Measurements from ENCODE around the gene DND1.
"Not testable (repeated sequence)": the region's sequence is repeated elsewhere in the genome, so short reads cannot be mapped to it uniquely, and the experiment has no call there.

DND1 gene

DNA sequence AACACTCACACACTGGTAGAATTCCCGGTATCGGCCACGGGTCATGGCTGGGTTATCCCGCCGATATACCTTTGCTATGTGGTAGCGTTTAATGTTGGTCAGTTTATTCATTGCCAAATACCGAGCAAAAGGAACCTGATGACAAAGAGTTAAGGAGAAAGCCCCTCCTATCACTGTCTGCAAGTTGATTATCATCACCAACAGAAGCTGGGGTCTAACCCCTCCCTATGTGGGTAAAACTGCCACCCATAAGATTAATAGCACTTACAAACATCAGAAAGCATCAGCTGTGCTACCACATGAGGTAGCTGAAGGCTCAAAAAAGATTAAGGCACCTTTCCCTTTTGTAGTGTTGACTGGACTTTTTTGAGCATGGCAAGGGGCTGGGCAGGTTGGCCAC is 5.6 kb upstream of the DND1 start:
- no peak for DNase-seq (ENCODE audit: low read depth)
- no peak overlapping the region for H3K4me3 ChIP-seq (ENCODE audit: low read depth, low read length)
- TF ChIP-seq, protein P1, sequence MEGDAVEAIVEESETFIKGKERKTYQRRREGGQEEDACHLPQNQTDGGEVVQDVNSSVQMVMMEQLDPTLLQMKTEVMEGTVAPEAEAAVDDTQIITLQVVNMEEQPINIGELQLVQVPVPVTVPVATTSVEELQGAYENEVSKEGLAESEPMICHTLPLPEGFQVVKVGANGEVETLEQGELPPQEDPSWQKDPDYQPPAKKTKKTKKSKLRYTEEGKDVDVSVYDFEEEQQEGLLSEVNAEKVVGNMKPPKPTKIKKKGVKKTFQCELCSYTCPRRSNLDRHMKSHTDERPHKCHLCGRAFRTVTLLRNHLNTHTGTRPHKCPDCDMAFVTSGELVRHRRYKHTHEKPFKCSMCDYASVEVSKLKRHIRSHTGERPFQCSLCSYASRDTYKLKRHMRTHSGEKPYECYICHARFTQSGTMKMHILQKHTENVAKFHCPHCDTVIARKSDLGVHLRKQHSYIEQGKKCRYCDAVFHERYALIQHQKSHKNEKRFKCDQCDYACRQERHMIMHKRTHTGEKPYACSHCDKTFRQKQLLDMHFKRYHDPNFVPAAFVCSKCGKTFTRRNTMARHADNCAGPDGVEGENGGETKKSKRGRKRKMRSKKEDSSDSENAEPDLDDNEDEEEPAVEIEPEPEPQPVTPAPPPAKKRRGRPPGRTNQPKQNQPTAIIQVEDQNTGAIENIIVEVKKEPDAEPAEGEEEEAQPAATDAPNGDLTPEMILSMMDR (IDR thresholded peaks at IDR 0.05; ENCODE audit: low read depth, low read length, missing control alignments): no peak

GRCh38 chr5:140677947-140678346 is 4.6 kb upstream of the DND1 start:
- TF ChIP-seq, protein P1 (IDR thresholded peaks at IDR 0.05; ENCODE audit: low read depth, low read length, missing control alignments): no peak
- no peak for DNase-seq (ENCODE audit: low read depth)
- no peak overlapping the region for H3K4me3 ChIP-seq (ENCODE audit: low read depth, low read length)

GRCh38 chr5:140674629-140675028 is 1.3 kb upstream of the DND1 start:
- TF ChIP-seq, protein P1 (IDR thresholded peaks at IDR 0.05; ENCODE audit: low read depth, low read length, missing control alignments): no peak
- no peak overlapping the region for H3K4me3 ChIP-seq (ENCODE audit: low read depth, low read length)
- no peak for DNase-seq (ENCODE audit: low read depth)

- TF ChIP-seq, protein P1 (IDR thresholded peaks at IDR 0.05; ENCODE audit: low read depth, low read length, missing control alignments): no peak
- no peak for DNase-seq (ENCODE audit: low read depth)
Observed at GRCh38 chr5:140674211-140674610, 835 bp upstream of the DND1 start.

GRCh38 chr5:140672455-140673186 is 755 bp downstream of the DND1 start:
- no peak overlapping the region for H3K4me3 ChIP-seq (ENCODE audit: low read depth, low read length)
- TF ChIP-seq, protein P1 (IDR thresholded peaks at IDR 0.05; ENCODE audit: low read depth, low read length, missing control alignments): no peak
- DNase-seq (ENCODE audit: low read depth): no peak

More at GRCh38 chr5:140674211-140674610, 835 bp upstream of the DND1 start:
- H3K4me3 ChIP-seq (ENCODE audit: low read depth, low read length): no peak overlapping the region

DNA sequence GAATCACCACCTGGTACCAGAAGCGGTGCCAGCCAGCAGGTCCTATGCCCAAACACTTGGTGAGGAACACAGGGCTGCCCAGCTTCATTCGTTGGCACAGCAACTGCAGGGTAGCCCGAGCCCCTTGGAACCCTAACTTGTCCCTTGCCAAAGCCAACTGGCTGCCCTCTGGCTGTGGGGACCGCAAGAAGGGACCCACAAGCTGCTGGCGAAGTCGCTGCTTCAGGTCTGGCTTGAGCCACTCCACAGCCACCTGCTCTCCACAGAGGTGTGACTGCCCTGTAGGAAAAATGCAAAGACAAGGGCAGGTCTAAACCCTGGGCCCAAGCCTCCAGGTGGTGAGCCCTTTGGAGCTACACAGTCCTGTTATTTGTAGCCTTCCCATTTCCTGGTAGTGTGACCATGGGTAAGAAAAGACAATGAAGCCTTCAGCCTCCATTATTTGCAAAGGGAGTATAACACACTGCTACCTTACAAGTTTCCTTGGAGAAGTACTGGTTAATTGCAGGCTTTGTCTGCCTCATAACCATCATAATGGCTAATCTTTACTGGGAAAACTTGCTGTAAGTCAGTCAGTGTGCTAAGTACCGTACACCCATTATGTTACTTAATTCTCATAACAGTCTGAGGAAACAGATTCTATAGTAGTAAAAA is 1.8 kb downstream of the DND1 start:
- TF ChIP-seq, protein P1 (IDR thresholded peaks at IDR 0.05; ENCODE audit: low read depth, low read length, missing control alignments): no peak
- no peak overlapping the region for H3K4me3 ChIP-seq (ENCODE audit: low read depth, low read length)
- no peak for DNase-seq (ENCODE audit: low read depth)

- not testable (repeated sequence) for DNase-seq (ENCODE audit: low read depth); H3K4me3 ChIP-seq (ENCODE audit: low read depth, low read length)
Observed at GRCh38 chr5:140671035-140671434, 2.3 kb downstream of the DND1 start.
